HG03378 (cell line): ENCODE results near the gene SERPINC1.
"Not testable (repeated sequence)": the region's sequence is repeated elsewhere in the genome, so short reads cannot be mapped to it uniquely, and the experiment has no call there.

Source experiments
- ATAC-seq: cut with Tn5 transposase; IDR thresholded peaks from one replicate; pipeline ENCODE4 v1.9.1; 2021; ENCODE audit warnings: mild to moderate bottlenecking, moderate library complexity; ENCODE audit not compliant: unreplicated experiment

SERPINC1 gene

GRCh38 chr1:173863224-173864161 lies 53.6 kb downstream of the SERPINC1 start:
- no peak for ATAC-seq

- no peak for ATAC-seq
These were observed 54.3 kb downstream of the SERPINC1 start for GRCh38 chr1:173862769-173863223.

GRCh38 chr1:173862146-173862768 lies 54.9 kb downstream of the SERPINC1 start:
- not testable (repeated sequence) for ATAC-seq

- no peak for ATAC-seq
These were observed 55.4 kb downstream of the SERPINC1 start for GRCh38 chr1:173861731-173862145.

GRCh38 chr1:173860065-173860464 lies 57.1 kb downstream of the SERPINC1 start:
- ATAC-seq: no peak

GRCh38 chr1:173859547-173859946 lies 57.6 kb downstream of the SERPINC1 start:
- ATAC-seq: not testable (repeated sequence)

GRCh38 chr1:173857363-173857917 lies 59.7 kb downstream of the SERPINC1 start:
- no peak for ATAC-seq

- no peak for ATAC-seq
These were observed 60.2 kb downstream of the SERPINC1 start for GRCh38 chr1:173856903-173857302.

- no peak for ATAC-seq
These were observed 61.1 kb downstream of the SERPINC1 start for GRCh38 chr1:173856014-173856413.
